Right atrium auricular region (tissue), 2 donors: ENCODE results near the gene TMTC1. TPM values are rescaled to one million over a fixed set of nuclear protein-coding genes. Genes with fewer than 3 reads are reported as not detected.
"Not testable (repeated sequence)": the region's sequence is repeated elsewhere in the genome, so short reads cannot be mapped to it uniquely, and the experiment has no call there.

Experiments
- DNase-seq: peaks from one replicate; pipeline ENCODE4 v3.0.0-alpha.2; 2019; ENCODE audit warnings: low spot score
- H3K27ac ChIP-seq, 2 donors: fragments of 200-600 bp; sonication (generic); 1 replicate in 1 of 2; 2 replicates in 1 of 2; pipeline ENCODE4 v1.5.1; 2016 to 2019
- H3K27me3 ChIP-seq, 2 donors: fragments of 200-600 bp; sonication (generic); one replicate each; pipeline versions ENCODE4 v1.5.1 to v1.6.0; 2017 to 2019
- H3K36me3 ChIP-seq: fragments of 200-600 bp; sonication (generic); one replicate; pipeline ENCODE4 v1.5.1; 2016
- H3K4me1 ChIP-seq, 2 donors: fragments of 200-600 bp; sonication (generic); one replicate each; pipeline versions ENCODE4 v1.5.1 to v1.6.0; 2017 to 2019
- H3K4me3 ChIP-seq, 2 donors: fragments of 200-600 bp; sonication (generic); 1 replicate in 1 of 2; 2 replicates in 1 of 2; pipeline ENCODE4 v1.5.1; 2017 to 2019; ENCODE audit warnings: mild to moderate bottlenecking in 1 of 2, moderate library complexity in 1 of 2
- H3K9me3 ChIP-seq, 2 donors: fragments of 200-600 bp; sonication (generic); one replicate each; pipeline ENCODE4 v1.5.1; 2019
- CTCF ChIP-seq, 2 donors: fragments of 200-600 bp; sonication (generic); IDR thresholded peaks; one replicate each; pipeline ENCODE4 v1.5.1; 2019; ENCODE audit warnings: antibody characterized with exemption in 2 of 2
- total RNA-seq, 2 donors: library from RNA; depleted of rRNA; stranded (reverse); fragments of >200 nt; gene quantifications; one replicate each; pipeline ENCODE4 v1.1.0, GENCODE V29; 2016

TMTC1 gene
- total RNA-seq, 2 donors from 2014 or later: 60.1 to 60.3 TPM

GRCh38 chr12:29563071-29563470 lies 220.7 kb downstream of the TMTC1 start:
- no peak overlapping the region for H3K4me3 ChIP-seq
- no peaks in the 10 kb centered on the region for H3K9me3 ChIP-seq
- H3K27ac ChIP-seq: peak overlapping the region; percentile 75 to 76
- no peak for TF ChIP-seq CTCF (IDR thresholded peaks at IDR 0.05)
- DNase-seq: no peak
- H3K36me3 ChIP-seq: peaks cover 13% of the 10 kb centered on the region
- H3K27me3 ChIP-seq: no peaks in the 10 kb centered on the region
- H3K4me1 ChIP-seq: peaks cover 0 to 51% of the 10 kb centered on the region in 2 donors

GRCh38 chr12:29562110-29562804 lies 221.5 kb downstream of the TMTC1 start:
- H3K4me3 ChIP-seq: no peak overlapping the region
- DNase-seq: peak; percentile 70
- peak overlapping the region; percentile 75 to 76 for H3K27ac ChIP-seq
- peaks cover 0 to 51% of the 10 kb centered on the region in 2 donors for H3K4me1 ChIP-seq
- H3K9me3 ChIP-seq: no peaks in the 10 kb centered on the region
- no peak for TF ChIP-seq CTCF (IDR thresholded peaks at IDR 0.05)
- H3K27me3 ChIP-seq: no peaks in the 10 kb centered on the region
- peaks cover 13% of the 10 kb centered on the region for H3K36me3 ChIP-seq

DNA sequence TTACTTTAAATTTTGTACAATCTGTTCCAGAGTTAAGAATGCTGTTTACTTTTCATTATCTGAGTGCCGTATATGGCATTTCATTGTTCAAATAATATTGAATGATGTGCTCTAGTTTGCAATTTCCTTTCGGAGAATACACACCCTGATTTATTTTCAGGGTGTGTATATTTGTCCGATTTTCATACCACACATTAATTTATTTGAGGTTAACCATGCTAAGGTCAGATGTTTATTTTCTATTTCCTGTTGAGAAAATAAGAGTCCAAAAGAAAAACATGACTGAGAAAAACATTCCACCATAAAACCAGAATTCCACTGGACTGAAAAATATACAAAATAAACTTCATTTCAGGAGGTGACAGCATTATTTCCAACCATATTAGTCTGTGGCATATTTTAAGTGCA lies 222.1 kb downstream of the TMTC1 start:
- peaks cover 13% of the 10 kb centered on the region for H3K36me3 ChIP-seq
- H3K4me3 ChIP-seq: no peak overlapping the region
- no peak for TF ChIP-seq CTCF (IDR thresholded peaks at IDR 0.05)
- peak overlapping the region; percentile 75 to 76 for H3K27ac ChIP-seq
- no peak for DNase-seq
- H3K9me3 ChIP-seq: no peaks in the 10 kb centered on the region
- peaks cover 0 to 51% of the 10 kb centered on the region in 2 donors for H3K4me1 ChIP-seq
- H3K27me3 ChIP-seq: no peaks in the 10 kb centered on the region

- TF ChIP-seq CTCF (IDR thresholded peaks at IDR 0.05): no peak
- Histone ChIP-seq H3K27ac (peak overlapping the region; percentile 25 to 75), H3K36me3 (peaks cover 5% of the 10 kb centered on the region), H3K4me1 (peaks cover 0 to 51% of the 10 kb centered on the region in 2 donors), H3K27me3 (no peaks in the 10 kb centered on the region), H3K4me3 (no peak overlapping the region), H3K9me3 (no peaks in the 10 kb centered on the region)
- no peak for DNase-seq
Observed at GRCh38 chr12:29559198-29559597, 224.5 kb downstream of the TMTC1 start.

GRCh38 chr12:29556363-29556762 lies 227.4 kb downstream of the TMTC1 start:
- DNase-seq: no peak
- H3K4me3 ChIP-seq: no peak overlapping the region
- TF ChIP-seq CTCF (IDR thresholded peaks at IDR 0.05): no peak

DNA sequence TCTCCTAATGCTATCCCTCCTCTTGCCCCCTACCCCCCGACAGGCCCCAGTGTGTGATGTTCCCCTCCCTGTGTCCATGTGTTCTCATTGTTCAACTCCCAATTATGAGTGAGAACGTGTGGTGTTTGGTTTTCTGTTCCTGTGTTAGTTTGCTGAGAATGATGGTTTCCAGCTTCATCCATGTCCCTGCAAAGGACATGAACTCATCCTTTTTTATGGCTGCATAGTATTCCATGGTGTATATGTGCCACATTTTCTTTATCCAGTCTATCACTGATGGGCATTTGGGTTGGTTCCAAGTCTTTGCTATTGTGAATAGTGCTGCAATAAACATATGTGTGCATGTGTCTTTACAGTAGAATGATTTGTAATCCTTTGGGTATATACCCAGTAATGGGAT lies 228.3 kb downstream of the TMTC1 start:
- not testable (repeated sequence) for H3K9me3 ChIP-seq, H3K36me3 ChIP-seq, H3K4me3 ChIP-seq, H3K27me3 ChIP-seq, DNase-seq, H3K27ac ChIP-seq
- peaks cover 0 to 31% of the 10 kb centered on the region in 2 donors for H3K4me1 ChIP-seq

More at GRCh38 chr12:29556363-29556762, 227.4 kb downstream of the TMTC1 start:
- H3K36me3 ChIP-seq: peaks cover 5% of the 10 kb centered on the region
- peaks cover 0 to 40% of the 10 kb centered on the region in 2 donors for H3K4me1 ChIP-seq
- no peaks in the 10 kb centered on the region for H3K27me3 ChIP-seq
- H3K9me3 ChIP-seq: no peaks in the 10 kb centered on the region
- no peak overlapping the region for H3K27ac ChIP-seq
